Stimulated activated CD8-positive, alpha-beta memory T cell treated with anti-CD3 and anti-CD28 coated beads, Interleukin-4, amount 100 ng/mL, for 1 hour (primary cell): ENCODE results near the gene TNS3.
"Not testable (repeated sequence)": the region's sequence is repeated elsewhere in the genome, so short reads cannot be mapped to it uniquely, and the experiment has no call there.

Experiments used
- DNase-seq, 2 donors: peaks; one replicate each; pipeline ENCODE4 v3.0.0-alpha.2; 2020; ENCODE audit warnings: low read depth in 2 of 2, low spot score in 1 of 2

TNS3 gene

GRCh38 chr7:47266131-47266706 lies 315.7 kb downstream of the TNS3 start:
- no peak for DNase-seq

- DNase-seq: no peak
These were observed 316.3 kb downstream of the TNS3 start for GRCh38 chr7:47265621-47266020.

DNA sequence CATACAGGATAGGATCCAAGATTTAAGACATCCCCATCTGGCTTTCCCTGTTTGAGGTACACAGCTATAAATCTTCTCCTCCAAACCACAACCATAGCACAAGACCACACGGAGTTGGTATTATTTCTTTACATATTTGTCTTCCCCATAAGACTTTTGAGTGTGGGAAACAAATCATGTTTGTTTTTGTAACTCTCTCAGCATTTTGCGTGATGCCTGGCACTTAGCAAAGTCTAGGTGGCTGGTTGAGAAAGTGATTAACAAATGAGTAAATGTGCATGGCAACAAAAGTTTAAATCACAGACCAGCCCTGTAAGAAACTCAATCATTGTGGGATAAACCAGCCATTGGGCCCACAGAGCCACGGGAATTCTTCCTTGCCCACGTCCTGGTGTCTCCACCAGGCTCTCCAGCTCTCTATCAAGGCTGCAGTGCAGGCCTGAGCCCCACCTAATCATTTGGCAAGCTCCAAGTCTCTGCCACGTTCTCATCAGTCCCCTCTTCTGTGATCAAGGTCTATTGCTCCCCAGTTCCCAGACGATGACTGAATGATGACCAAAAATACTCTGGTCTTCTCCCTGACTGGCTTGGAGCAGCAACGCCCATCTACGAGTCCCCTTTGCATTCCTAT lies 317.8 kb downstream of the TNS3 start:
- no peak for DNase-seq

DNA sequence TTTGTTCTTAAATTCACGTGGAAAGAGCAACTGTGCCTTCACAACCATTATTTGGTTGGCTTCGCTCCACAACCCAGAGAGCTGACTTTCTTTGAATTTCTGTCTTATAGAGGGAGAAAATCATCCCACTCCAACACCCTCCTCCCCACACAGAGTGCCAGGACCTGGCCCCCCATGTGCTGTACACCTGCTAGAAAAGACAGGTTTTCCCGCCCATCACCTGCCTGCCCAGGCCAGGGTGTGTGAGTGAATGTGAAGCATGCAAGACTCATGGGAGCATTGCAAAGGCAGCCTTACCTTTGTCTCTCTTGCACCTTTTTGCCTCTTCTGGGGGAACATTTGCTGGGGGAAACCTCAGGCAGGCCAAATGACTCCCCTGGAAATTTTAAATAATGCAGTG lies 319.0 kb downstream of the TNS3 start:
- no peak for DNase-seq

DNA sequence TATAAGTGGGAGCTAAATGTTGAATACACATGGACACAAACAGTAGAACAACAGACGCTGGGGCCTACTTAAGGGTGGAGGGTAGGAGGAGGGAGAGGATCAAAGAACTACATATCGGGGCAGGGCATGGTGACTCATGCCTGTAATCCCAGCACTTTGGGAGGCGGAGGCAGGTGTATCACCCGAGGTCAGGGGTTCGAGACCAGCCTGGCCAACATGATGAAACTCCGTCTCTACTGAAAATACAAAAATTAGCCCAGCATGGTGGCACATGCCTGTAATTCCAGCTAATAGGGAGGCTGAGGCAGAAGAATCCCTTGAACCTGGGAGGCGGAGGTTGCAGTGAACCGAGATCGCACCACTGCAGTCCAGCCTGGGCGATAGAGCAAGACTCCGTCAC lies 319.8 kb downstream of the TNS3 start:
- not testable (repeated sequence) for DNase-seq

GRCh38 chr7:47260270-47260669 lies 321.6 kb downstream of the TNS3 start:
- DNase-seq: no peak

- no peak for DNase-seq
These were observed 322.2 kb downstream of the TNS3 start for GRCh38 chr7:47259682-47260081.

GRCh38 chr7:47258798-47259197 lies 323.1 kb downstream of the TNS3 start:
- DNase-seq: no peak

DNA sequence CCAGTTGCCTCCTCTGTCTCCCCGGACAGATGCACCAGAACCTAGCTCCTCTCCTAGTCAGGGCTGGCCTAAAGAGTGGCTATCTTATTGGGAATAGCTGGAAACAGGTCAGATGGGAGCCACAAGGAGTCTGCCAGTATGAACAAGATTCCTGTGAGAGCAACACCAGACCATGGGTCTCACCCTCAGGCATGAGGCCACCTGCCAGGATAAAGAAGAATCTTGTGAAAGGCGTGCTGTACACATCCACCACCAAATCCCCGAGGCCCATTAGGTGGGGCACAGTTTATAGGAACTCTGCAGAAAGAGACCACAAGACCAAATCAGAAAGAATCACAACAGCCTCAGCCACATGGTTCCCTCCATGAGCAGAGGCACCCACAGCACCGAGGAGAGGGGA lies 325.9 kb downstream of the TNS3 start:
- DNase-seq: no peak

- no peak for DNase-seq
These were observed 326.5 kb downstream of the TNS3 start for GRCh38 chr7:47255441-47255840.

DNA sequence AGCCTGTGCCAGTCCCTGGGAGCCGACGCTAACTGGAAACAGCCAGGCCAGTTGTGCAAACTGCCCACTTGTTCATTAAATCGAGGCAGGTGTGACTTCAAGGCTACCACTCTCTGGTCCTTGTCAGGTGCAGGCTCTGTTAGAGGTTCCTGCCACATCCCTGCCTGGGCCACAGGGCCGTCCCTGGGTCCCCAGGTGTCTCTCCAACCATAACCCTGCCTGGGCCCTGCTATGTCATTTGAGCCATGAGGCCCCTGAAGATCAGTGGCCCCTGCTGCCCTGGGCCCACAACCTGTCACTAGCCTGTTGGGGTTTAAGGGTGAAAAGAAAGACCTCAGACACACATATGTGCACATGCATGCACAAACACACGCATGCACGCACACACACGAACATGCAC lies 326.9 kb downstream of the TNS3 start:
- no peak for DNase-seq

DNA sequence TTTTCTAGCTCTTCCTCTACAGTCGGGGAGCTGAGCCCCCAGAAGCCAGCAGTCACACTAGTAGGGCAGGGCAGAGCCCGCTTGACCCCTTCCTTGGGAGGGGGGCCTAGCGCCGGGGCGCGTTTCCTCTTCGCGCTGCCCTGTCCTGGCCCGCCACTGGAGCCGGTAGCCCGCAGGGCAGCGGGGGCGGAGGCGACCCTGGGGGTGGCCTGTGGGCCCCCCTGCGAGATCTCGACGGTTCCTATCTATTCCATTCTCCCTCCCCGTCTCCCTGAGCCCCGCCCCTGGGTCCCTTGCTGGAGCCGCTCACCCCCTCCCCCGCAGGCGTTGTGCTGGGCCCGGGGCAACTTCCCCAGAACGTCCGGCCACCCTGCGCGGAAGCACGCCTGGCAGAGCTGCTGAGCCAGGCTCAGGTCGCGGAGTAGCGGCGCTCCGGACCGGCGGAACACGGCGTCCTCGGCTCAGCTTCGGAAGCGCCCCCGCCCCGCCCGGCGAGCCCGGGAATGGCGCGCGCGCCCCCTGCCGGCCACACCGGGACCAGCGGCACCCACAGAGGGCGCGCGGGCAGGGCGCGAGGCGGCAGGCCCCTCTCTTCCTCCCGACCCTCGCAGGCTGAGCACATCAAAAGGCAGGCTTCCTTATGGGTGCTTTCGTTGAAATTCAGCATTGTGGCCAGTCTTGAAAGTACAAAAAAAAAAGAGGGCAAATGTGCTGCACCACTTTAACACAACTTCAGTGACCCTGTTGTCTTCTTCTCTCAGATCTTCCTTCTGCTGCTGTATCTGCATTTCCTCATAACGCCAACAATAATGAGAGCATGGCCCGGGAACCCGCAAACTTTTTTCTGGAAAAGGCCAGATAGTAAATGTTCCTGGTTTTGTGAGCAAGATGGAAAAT lies 327.6 kb downstream of the TNS3 start:
- peak in 1 of 2 donors; percentile 15 for DNase-seq

- no peak for DNase-seq
These were observed 328.2 kb downstream of the TNS3 start for GRCh38 chr7:47253650-47254080.

DNA sequence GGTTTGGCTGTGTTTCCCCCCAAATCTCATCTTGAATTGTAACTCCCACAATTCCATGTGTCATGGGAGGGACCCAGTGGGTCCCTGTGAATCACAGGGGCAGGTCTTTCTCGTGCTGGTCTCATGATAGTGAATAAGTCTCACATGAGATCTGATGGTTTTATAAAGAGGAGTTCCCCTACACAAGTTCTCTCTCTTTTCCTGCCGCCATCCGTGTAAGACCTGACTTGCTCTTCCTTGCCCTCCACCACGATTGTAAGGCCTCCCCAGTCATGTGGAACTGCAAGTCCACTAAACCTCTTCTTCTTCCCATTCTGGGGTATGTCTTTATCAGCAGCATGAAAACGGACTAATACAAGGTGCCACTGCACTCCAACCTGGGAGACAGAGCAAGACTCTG lies 329.2 kb downstream of the TNS3 start:
- DNase-seq: no peak

DNA sequence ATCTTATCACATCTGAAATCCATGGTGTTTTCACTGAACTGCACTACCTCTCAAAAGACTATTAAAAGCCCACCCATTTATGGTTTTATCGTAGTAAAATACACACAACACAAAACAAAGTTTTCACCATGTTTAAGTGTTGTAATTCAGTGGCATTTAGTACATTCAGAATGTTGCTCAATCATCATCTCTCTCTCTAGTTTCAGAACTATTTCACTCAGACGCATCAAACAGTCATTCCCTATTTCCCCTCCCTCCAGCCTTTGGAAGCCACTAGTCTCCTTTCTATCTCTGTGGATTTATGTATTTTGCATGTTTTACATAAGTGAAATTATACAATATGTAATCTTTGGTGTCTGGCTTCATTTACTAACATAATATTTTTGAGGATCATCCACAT lies 332.6 kb downstream of the TNS3 start:
- no peak for DNase-seq

GRCh38 chr7:47248797-47249196 lies 333.1 kb downstream of the TNS3 start:
- no peak for DNase-seq

GRCh38 chr7:47247132-47247531 lies 334.8 kb downstream of the TNS3 start:
- DNase-seq: no peak

DNA sequence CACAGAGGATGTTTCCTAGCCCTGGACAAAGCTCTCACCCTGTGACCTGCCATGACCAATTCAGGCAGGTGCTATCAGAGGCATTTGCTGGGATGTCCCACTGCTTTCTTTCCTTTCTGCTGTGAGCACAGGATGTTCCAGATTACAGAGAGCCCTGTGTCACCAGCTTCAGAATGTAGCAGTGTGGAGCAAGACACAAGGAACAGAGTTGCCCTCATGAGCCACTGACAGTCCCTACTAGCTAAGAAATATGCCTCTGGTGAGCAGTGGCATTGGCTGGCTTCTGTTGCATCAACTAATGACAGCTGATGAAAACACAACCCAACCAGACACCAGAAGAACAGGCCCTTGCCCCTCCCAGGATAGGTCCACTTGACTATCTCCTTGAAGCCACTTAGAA lies 337.2 kb downstream of the TNS3 start:
- DNase-seq: no peak

GRCh38 chr7:47241112-47242065 lies 340.5 kb downstream of the TNS3 start:
- no peak for DNase-seq

DNA sequence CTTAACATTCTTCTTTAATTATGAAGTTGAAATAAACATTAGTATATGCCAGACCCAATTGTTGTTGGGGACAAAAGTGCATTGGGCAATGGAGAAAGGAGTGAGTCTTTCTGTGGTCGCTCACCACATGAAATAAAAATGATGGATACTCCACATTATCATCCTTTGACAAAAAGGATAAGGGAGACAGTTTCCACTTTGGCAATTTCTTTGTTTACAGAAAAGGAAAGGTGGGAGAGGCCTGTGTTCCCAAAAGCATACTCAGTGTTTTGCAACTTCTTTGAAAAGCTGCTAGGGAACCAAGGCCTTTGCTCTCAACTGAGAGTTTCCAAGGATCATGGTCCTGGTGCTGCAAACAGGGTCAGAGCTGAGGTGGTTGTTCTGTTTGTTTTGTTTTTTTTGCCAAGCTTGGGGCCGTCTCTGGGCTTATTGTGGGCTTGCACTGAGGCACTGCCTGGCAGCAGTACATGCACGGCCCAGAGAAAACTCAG lies 341.9 kb downstream of the TNS3 start:
- DNase-seq: no peak

- DNase-seq: no peak
These were observed 342.9 kb downstream of the TNS3 start for GRCh38 chr7:47239034-47239433.
